H1 (cell line): ENCODE measurements around the gene PDZRN3. TPM values are rescaled to one million over a fixed set of nuclear protein-coding genes. Genes with fewer than 3 reads are reported as not detected.

Experiments used
- BCL11A ChIP-seq, 2 experiments: IDR thresholded peaks; one replicate each; pipeline ENCODE4 v1.6.1; 2011; ENCODE audit warnings: low read depth in 2 of 2, low read length in 2 of 2, mild to moderate bottlenecking in 2 of 2
- CREB1 ChIP-seq: IDR thresholded peaks from 2 replicates; pipeline ENCODE4 v1.6.1; 2012; ENCODE audit warnings: inconsistent platforms
- EGR1 ChIP-seq: IDR thresholded peaks from 2 replicates; pipeline ENCODE4 v1.6.1; 2011; ENCODE audit warnings: low read depth, low read length, borderline replicate concordance
- SIX5 ChIP-seq: IDR thresholded peaks from 2 replicates; pipeline ENCODE4 v1.6.1; 2011; ENCODE audit warnings: mild to moderate bottlenecking, low read depth, low read length
- SP1 ChIP-seq: IDR thresholded peaks from 2 replicates; pipeline ENCODE4 v1.6.1; 2011; ENCODE audit warnings: low read depth, low read length
- YY1 ChIP-seq: IDR thresholded peaks from 2 replicates; pipeline ENCODE4 v1.6.1; 2011; ENCODE audit warnings: low read depth, mild to moderate bottlenecking, low read length
- polyA plus RNA-seq, 7 experiments: library from polyadenylated mRNA; depleted of rRNA in 3 of 7; stranded (reverse) in 5 of 7; unstranded in 2 of 7; fragments of >200 nt in 5 of 7; fragments of 200-250 nt in 2 of 7; gene quantifications; 1 replicate in 5 of 7; 2 replicates in 1 of 7; 4 replicates in 1 of 7; pipeline versions ENCODE4 v1.2.1 to v1.2.3, GENCODE V29; 2011 to 2013; ENCODE audit warnings: missing spikeins in 2 of 7, mixed read lengths in 2 of 7
- total RNA-seq: library from RNA; stranded (reverse); fragmentation: NEBNext Ultra II Directional; extraction: Animal tissue kit (Norgen Biotek cat#: 25700); gene quantifications from 2 replicates; pipeline ENCODE4 v1.2.1, GENCODE V29; 2021

Gene PDZRN3
- total and polyA plus RNA-seq, 2 of the 8 experiments (the other 6 are each of a cell fraction or from before 2014, with no cell fraction given), result 4.2 to 20.5 TPM

GRCh38 chr3:73411993-73412392, 212.7 kb downstream of the PDZRN3 start (continued):
- no peak for TF ChIP-seq SP1
- TF ChIP-seq YY1, result no peak
- TF ChIP-seq SIX5, result no peak
- no peak for TF ChIP-seq CREB1
- no peak for TF ChIP-seq EGR1
- no peak for TF ChIP-seq BCL11A (IDR thresholded peaks at IDR 0.05; ENCODE audit: low read depth in 2 of 2, low read length in 2 of 2)
